SK-N-SH treated with all-trans-retinoic acid at 6 μM for 48 hours (cell line): ENCODE data around the gene LRBA.

Experiments
- BACH2 ChIP-seq: fragments of 250-450 bp; sonication (Bioruptor Pico); IDR thresholded peaks from 2 replicates; pipeline ENCODE4 v1.9.0; 2021; ENCODE audit warnings: mild to moderate bottlenecking, borderline replicate concordance
- CSDC2 ChIP-seq: fragments of 250-450 bp; sonication (Bioruptor Pico); IDR thresholded peaks from 2 replicates; pipeline ENCODE4 v1.5.0; 2020; ENCODE audit warnings: mild to moderate bottlenecking, moderate library complexity
- ISL1 ChIP-seq: fragments of 250-450 bp; sonication (Bioruptor Pico); IDR thresholded peaks from 2 replicates; pipeline ENCODE4 v2.1.2; 2022; ENCODE audit warnings: mild to moderate bottlenecking, moderate library complexity
- TCF4 ChIP-seq: fragments of 250-450 bp; sonication (Bioruptor Pico); IDR thresholded peaks from 2 replicates; pipeline ENCODE4 v1.8.0; 2021; ENCODE audit warnings: mild to moderate bottlenecking, moderate library complexity, borderline replicate concordance
- ZFP3 ChIP-seq: fragments of 250-450 bp; sonication (Bioruptor Pico); IDR thresholded peaks from 2 replicates; pipeline ENCODE4 v1.5.0; 2020; ENCODE audit warnings: mild to moderate bottlenecking, moderate library complexity
- ZFP30 ChIP-seq: fragments of 450-650 bp; formaldehyde crosslinking; IDR thresholded peaks from 2 replicates; pipeline ENCODE4 v1.5.0; 2022; ENCODE audit warnings: mild to moderate bottlenecking, moderate library complexity
- ZNF565 ChIP-seq: fragments of 450-650 bp; formaldehyde crosslinking; conservative IDR thresholded peaks from 2 replicates; pipeline ENCODE4 v1.5.0; 2020; ENCODE audit warnings: low read depth, mild to moderate bottlenecking, moderate library complexity
- TF ChIP-seq, protein P1 (sequence below): fragments of 250-450 bp; sonication (Bioruptor Pico); IDR thresholded peaks from 2 replicates; pipeline ENCODE4 v1.8.0; 2020; ENCODE audit warnings: mild to moderate bottlenecking, moderate library complexity, borderline replicate concordance
- TF ChIP-seq, protein P2 (sequence below): fragments of 250-450 bp; sonication (Bioruptor Pico); IDR thresholded peaks from 2 replicates; pipeline ENCODE4 v1.5.1; 2020; ENCODE audit warnings: low read depth, mild to moderate bottlenecking, moderate library complexity
- TF ChIP-seq, protein P3 (sequence below): fragments of 250-450 bp; sonication (Bioruptor Pico); IDR thresholded peaks from 2 replicates; pipeline ENCODE4 v1.5.1; 2021; ENCODE audit warnings: mild to moderate bottlenecking, moderate library complexity
- TF ChIP-seq, protein P4 (sequence below): fragments of 250-450 bp; sonication (Bioruptor Pico); IDR thresholded peaks from 2 replicates; pipeline ENCODE4 v1.5.0; 2020; ENCODE audit warnings: mild to moderate bottlenecking, moderate library complexity
- TF ChIP-seq, protein P5 (sequence below): fragments of 250-450 bp; sonication (Bioruptor Pico); IDR thresholded peaks from 2 replicates; pipeline ENCODE4 v1.8.0; 2021; ENCODE audit warnings: low read depth, mild to moderate bottlenecking, moderate library complexity, borderline replicate concordance

DNA sequence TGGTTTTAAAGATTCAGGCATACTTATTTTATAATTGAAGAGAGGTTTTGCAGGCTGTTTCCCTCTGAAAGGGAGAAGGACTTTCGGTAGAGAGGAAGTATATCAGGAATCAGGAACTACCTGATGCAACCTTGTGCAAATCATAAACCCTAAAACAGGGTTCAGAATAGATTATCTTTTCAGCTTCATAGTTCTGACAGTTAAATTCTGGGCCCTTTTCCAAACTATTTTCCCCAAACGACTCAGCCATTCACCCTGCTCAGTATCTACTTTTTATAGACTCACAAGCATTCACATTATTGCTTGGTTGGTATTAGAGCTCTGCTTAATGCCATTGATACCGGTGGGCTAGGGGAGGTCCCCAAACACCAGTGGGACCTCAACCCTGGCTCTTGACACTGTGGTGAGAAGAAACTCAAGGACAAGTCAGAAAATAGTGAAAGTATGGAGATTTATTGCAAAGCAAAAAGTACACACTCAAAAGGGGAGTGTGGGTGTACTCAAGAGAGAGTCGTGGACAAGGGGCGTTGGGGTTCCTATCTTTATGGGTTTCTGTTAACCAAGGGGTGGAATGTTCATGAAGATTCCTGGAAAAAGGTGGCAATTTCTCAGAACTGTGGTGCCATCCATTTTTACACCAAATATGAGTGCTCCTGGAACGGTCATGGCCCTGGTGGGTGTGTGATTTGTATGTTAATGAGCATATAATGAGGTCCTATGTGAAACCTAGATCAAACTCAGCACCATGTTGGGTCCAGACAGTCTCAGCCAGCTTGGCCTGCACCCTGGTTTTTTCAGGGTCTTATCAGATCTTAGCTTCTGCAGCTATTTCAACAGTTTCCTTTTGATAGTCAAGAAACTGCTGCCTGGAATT, 698.5 kb downstream of the LRBA start:
- TF ChIP-seq CSDC2 (CRISPR knock-in tag) = no peak
- TF ChIP-seq, protein P1, sequence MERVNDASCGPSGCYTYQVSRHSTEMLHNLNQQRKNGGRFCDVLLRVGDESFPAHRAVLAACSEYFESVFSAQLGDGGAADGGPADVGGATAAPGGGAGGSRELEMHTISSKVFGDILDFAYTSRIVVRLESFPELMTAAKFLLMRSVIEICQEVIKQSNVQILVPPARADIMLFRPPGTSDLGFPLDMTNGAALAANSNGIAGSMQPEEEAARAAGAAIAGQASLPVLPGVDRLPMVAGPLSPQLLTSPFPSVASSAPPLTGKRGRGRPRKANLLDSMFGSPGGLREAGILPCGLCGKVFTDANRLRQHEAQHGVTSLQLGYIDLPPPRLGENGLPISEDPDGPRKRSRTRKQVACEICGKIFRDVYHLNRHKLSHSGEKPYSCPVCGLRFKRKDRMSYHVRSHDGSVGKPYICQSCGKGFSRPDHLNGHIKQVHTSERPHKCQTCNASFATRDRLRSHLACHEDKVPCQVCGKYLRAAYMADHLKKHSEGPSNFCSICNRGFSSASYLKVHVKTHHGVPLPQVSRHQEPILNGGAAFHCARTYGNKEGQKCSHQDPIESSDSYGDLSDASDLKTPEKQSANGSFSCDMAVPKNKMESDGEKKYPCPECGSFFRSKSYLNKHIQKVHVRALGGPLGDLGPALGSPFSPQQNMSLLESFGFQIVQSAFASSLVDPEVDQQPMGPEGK = no peak
- TF ChIP-seq ZFP3 (CRISPR knock-in tag) = no peak
- no peak for TF ChIP-seq ZFP30 (CRISPR knock-in tag)
- TF ChIP-seq BACH2 = no peak
- TF ChIP-seq TCF4 (CRISPR knock-in tag) = no peak
- TF ChIP-seq, protein P2, sequence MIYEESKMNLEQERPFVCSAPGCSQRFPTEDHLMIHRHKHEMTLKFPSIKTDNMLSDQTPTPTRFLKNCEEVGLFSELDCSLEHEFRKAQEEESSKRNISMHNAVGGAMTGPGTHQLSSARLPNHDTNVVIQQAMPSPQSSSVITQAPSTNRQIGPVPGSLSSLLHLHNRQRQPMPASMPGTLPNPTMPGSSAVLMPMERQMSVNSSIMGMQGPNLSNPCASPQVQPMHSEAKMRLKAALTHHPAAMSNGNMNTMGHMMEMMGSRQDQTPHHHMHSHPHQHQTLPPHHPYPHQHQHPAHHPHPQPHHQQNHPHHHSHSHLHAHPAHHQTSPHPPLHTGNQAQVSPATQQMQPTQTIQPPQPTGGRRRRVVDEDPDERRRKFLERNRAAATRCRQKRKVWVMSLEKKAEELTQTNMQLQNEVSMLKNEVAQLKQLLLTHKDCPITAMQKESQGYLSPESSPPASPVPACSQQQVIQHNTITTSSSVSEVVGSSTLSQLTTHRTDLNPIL (CRISPR knock-in tag) = no peak
- TF ChIP-seq, protein P3, sequence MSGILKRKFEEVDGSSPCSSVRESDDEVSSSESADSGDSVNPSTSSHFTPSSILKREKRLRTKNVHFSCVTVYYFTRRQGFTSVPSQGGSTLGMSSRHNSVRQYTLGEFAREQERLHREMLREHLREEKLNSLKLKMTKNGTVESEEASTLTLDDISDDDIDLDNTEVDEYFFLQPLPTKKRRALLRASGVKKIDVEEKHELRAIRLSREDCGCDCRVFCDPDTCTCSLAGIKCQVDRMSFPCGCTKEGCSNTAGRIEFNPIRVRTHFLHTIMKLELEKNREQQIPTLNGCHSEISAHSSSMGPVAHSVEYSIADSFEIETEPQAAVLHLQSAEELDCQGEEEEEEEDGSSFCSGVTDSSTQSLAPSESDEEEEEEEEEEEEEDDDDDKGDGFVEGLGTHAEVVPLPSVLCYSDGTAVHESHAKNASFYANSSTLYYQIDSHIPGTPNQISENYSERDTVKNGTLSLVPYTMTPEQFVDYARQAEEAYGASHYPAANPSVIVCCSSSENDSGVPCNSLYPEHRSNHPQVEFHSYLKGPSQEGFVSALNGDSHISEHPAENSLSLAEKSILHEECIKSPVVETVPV (CRISPR knock-in tag) = no peak
- TF ChIP-seq, protein P4, sequence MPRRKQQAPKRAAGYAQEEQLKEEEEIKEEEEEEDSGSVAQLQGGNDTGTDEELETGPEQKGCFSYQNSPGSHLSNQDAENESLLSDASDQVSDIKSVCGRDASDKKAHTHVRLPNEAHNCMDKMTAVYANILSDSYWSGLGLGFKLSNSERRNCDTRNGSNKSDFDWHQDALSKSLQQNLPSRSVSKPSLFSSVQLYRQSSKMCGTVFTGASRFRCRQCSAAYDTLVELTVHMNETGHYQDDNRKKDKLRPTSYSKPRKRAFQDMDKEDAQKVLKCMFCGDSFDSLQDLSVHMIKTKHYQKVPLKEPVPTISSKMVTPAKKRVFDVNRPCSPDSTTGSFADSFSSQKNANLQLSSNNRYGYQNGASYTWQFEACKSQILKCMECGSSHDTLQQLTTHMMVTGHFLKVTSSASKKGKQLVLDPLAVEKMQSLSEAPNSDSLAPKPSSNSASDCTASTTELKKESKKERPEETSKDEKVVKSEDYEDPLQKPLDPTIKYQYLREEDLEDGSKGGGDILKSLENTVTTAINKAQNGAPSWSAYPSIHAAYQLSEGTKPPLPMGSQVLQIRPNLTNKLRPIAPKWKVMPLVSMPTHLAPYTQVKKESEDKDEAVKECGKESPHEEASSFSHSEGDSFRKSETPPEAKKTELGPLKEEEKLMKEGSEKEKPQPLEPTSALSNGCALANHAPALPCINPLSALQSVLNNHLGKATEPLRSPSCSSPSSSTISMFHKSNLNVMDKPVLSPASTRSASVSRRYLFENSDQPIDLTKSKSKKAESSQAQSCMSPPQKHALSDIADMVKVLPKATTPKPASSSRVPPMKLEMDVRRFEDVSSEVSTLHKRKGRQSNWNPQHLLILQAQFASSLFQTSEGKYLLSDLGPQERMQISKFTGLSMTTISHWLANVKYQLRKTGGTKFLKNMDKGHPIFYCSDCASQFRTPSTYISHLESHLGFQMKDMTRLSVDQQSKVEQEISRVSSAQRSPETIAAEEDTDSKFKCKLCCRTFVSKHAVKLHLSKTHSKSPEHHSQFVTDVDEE (CRISPR knock-in tag) = no peak
- no peak for TF ChIP-seq ISL1 (CRISPR knock-in tag)
- TF ChIP-seq, protein P5, sequence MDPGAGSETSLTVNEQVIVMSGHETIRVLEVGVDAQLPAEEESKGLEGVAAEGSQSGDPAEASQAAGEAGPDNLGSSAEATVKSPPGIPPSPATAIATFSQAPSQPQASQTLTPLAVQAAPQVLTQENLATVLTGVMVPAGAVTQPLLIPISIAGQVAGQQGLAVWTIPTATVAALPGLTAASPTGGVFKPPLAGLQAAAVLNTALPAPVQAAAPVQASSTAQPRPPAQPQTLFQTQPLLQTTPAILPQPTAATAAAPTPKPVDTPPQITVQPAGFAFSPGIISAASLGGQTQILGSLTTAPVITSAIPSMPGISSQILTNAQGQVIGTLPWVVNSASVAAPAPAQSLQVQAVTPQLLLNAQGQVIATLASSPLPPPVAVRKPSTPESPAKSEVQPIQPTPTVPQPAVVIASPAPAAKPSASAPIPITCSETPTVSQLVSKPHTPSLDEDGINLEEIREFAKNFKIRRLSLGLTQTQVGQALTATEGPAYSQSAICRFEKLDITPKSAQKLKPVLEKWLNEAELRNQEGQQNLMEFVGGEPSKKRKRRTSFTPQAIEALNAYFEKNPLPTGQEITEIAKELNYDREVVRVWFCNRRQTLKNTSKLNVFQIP (CRISPR knock-in tag) = no peak
- TF ChIP-seq ZNF565 (CRISPR knock-in tag) = no peak
